ENCODE data around the gene ASTL.
"Not testable (repeated sequence)": the region's sequence is repeated elsewhere in the genome, so short reads cannot be mapped to it uniquely, and the experiment has no call there.

Gene ASTL

DNA sequence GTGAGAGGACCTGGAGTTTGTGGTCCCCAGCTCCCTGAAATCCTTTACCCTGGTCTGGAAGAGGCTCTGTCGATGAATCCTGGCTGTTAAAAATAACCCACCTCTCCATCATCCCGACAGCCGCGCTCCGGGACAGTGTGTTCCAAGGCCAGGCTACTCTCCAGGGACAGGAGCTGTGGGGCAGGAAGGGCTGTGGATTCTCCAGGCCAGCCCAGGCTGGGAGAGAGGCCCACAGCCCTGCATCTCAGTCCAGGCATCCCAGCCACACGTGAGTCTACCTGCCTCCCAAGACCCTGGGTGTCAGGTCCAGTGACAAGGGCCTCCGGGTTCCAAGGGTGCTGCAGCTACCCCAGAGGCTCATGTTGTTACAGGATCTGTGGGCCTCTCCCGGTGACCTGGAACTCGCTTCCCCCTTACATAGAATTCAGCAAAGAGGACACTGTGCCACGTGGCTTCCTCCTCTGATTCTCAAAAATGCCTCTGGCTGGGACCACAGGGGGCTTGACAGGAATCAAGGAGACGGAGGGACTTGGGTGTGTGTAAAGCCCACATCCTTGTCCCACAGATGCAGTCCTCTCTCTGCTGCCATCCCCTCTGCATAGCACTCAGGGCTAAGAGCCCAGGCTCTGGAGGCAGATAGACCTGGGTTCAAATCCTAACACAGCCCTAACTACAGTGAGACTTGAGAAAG is 39.3 kb downstream of the ASTL start:
- no peak for DNase-seq (ENCODE audit: low read depth)

DNA sequence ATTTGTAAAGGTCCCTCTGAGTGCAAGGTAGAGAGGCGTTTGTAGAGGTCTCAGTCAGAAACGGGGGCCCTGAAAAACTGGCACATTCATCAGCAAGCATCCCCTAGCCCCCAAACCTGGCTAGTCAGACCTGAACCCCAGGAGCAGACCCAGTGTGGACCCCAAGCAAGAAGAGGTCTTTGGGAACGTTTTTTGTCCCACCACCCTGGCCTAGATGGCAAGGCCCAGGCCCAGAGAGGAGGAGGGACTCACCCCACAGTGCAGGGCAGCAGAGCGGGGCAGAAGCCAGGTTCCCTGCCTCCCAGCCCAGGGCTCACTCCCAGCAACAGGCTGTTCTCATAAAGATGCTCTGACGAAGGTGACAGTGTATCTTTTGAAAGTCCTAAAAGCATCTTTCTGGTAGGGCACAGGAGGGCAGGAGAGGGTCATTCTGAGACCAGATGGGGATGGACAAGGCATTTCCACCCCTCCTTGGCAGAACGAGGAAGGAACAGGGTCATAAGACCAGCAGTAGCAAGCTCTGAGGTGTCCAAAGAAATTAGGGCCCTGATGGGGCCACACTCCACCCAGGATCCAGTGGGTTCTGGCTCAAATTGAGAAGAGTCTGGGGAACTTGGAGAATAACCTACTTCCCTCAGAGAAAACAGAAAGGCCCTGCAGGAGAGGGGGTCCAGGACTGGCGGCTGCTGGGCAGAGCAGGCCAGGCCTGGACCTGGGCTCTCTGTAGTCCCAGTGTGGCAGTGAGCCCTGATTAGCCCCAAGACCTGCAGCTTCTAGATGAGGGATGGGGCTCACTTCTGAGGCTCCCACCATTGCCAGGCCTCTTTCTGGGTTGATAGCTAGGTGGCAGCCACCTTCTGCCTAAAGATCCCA is 40.1 kb downstream of the ASTL start:
- DNase-seq (ENCODE audit: low read depth): no peak

DNA sequence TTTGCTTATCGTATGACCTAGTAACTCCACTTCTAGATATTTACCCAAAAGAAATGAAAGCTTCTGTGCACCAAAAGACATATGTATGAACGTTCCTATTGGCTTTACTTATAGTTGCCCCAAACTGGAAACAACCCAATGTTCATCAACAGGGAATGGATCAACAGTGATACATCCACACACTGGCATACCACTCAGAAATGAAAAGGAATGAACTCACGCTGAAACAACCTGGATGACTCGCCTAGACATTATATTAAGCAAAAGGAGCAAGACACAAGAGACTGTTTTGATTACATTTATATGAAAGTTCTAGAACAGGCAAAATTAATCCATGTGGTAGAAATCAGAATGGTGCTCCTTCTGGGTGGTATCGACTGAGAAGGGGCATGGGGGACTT is 40.9 kb downstream of the ASTL start:
- no peak for DNase-seq (ENCODE audit: low read depth)

DNA sequence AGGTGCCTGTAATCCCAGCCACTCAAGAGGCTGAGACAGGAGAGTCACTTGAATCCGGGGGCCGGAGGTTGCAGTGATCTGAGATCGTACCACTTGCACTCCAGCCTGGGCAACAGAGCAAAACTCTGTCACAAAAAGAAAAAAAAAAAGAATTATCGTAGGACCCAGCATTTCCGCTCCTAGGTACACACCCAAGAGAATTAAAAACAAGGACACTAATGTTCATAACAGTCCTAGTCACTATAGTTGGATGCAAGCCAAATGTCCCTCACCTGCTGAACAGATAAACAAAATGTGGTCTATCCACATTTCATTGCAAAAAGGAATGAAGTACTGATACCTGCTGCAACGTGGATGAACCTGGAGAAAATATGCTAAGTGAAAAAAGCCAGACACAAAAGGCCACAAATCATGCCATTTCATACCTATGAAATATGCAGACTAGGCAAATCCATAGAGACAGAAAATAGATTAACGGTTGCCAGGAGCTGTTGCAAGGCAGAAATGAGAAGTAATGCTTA is 43.1 kb downstream of the ASTL start:
- no peak for DNase-seq (ENCODE audit: low read depth)

DNA sequence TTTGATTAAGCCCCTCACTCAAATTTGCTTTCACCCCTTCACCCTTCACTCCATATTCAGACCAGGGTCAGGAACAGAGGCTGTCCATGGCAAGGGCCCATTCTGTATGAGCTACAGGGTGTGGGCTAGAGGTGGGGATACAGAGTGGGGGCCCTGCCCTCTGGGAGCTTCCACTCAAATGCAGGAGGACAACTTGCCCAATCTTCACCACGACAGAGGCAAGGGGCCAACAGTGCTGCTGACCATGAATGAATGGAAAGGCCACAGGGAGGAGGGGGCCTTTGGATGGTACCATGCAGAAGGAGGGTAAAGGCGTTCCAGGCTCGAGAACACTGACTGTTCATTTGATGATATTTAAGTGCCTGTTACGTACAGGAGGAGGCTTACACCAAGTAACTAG is 44.8 kb downstream of the ASTL start:
- no peak for DNase-seq (ENCODE audit: low read depth)

DNA sequence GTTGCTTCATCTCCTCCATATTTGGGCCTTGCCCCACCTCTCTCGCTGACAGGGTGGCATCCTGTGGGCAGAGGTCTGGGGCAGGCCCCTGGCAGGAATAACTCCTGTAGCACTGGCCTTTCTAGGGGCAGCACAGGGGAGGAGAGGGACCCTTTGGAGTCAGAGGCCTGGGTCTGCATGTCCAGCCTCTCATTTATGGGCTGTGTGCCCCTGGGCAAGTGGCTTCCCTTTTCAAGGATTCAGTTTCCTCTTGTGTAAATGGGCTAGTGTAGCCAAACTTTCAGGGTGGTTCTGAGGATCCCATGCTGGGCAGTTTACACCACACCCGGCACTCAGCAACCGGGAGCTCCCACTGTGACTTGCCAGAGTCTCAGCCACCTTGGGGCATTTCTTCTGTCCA is 45.4 kb downstream of the ASTL start:
- no peak for DNase-seq (ENCODE audit: low read depth)

DNA sequence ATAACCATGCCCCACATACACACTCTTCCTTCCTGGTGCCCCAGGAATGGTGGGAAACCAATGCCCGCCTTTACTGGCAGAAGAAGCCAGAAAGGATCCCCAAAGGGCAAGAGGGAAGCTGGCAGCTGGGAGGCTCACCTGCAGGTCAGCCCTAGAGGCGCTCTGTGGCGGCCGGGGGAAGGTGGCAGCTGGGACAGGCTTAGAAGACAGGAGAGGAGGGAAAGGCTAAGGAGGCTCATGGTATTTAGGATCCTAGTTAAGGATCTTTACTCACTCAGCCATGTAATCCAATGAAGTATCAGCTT is 45.8 kb downstream of the ASTL start:
- no peak for DNase-seq (ENCODE audit: low read depth)

DNA sequence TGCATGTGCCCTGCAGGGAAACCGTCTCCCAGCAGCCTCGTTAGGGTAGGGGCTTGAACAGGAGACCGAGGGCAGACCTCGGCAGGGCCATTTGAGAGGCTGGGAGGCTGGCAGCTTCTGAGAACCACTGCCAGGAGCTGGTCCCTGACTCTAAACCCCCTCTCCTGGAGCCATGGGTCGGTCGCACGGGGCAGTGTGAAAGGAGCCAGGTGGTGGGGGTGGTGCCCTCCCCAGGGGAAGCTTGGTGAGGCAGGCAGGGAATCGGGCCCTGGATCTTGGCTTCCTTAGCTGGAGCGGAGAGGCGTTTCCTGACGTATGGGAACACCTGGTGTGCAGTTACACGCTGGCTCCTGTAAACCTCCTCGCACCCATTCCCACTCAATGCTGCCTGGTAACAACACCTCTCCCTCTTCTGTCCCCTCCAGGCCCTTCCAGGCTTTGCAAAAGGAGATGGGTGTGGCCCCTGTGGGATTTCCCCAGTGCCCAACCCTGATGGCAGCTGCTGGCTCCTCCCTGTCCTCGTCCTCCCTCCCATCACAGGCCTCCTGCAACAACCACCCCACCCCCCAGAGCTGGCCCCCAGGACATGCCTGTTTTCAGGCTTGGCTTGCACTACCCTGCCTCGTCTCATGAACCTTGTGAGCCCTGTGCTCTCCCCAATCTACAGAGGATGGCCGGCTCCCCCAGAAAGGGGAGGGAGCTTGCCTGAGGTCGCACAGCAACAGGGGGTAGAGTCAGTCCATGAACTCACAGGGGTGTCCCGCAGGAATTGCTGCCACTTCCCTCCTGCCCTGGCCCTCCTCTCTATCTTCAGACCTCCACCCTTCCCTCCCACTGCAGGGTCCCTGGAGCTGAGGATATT is 46.4 kb downstream of the ASTL start:
- DNase-seq (ENCODE audit: low read depth): no peak

DNA sequence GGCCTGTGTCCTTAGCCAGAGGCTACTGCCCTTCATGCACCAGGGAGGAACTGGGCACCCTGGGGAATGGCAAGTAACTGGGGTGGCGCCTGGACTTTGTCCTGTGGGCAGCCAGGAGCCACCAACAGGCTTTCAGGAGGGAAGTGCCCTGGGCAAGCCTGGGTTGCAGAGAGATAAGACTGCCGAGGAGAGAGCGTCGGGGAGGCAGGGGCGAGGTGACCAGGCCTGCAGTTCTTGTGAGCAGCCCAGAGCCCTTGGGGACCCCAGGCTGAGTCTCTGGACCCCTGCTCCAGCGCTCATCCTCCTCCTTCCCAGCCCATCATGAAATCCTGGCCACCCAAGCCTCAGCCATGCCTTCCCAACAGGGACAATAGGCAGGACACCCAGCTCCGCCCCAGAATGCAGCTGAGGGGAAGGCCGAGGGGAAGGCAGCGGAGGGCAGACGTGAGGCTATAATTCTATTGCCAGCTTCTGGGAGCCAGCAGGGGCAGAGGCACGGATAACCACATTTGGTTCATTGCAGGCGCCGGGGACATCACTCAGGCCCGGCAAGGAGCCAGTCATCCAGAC is 47.1 kb downstream of the ASTL start:
- no peak for DNase-seq (ENCODE audit: low read depth)

DNA sequence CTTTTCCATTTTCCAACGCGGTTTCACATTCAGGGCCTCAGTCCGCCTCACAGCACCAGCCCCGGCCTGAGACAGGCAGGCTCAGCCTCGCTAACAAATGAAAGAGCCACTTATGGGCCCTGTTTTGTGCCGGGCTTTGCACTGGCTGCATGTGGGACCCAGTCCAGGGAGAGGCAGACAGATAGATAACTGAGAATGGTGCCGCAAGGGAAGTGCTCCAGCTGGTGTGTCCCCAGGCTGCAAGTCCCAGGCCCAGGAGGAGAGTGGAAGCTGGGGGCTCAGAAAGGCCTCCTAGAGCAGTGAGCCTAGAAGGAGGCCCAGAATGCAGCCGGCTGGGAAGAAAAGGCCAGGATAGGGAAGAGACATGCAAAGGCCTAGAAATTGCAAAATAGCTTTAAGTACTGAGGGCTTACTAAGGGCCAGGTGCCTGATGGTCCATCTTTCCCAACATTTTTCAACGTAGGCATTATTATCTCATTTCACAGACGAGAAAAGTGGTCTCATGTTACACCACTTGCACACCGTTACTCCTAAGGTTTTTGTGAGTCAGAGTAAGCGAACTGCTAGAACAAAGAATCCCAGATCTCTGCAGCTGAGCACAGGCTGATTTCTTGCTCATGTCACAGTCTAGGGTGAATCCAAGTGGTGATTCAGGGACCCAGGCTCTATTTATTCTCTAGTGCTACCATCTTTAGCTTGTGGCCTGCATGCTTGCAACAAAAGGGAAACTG is 47.9 kb downstream of the ASTL start:
- DNase-seq (ENCODE audit: low read depth): no peak

DNA sequence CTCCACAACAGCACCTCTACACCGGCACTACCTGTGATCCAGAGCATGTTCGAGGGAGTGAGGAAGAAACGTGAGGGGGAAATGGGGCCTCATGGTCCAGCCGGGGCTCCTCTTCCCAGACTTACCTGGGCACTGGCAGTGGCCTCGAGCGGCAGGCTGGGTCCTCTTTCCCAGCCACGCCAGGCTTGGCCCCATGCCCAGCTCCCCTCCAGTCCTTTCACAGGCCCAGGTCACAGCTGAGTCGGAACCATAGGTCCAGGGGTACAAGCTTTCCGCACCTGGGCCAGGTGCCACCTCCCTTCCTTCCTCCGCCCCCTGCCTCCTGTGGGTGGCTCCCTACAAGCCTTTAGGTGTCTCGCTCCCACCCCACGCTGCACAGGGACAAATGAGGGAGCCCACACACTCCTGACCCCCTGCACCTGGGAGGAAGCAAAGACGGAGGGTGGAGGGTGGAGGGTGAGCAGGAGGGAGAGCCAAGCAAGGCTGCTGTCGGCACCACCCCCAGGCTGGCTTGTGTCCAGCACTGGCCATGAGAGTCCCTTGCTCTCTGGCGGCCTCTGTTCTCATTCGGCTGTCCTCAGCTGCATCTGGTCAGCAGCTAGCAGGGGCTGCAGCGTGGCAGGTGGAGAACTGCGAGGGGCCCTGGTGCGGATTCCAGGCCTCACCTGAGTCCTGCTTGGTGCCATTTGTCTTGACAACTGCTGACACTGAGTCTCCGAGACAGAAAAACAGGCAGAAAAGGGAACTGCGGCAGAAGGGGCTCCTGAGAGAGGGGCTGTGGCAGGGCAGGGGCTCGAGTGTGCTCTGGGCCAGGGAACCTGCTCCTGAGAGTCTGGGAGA is 48.7 kb downstream of the ASTL start:
- DNase-seq (ENCODE audit: low read depth): no peak

DNA sequence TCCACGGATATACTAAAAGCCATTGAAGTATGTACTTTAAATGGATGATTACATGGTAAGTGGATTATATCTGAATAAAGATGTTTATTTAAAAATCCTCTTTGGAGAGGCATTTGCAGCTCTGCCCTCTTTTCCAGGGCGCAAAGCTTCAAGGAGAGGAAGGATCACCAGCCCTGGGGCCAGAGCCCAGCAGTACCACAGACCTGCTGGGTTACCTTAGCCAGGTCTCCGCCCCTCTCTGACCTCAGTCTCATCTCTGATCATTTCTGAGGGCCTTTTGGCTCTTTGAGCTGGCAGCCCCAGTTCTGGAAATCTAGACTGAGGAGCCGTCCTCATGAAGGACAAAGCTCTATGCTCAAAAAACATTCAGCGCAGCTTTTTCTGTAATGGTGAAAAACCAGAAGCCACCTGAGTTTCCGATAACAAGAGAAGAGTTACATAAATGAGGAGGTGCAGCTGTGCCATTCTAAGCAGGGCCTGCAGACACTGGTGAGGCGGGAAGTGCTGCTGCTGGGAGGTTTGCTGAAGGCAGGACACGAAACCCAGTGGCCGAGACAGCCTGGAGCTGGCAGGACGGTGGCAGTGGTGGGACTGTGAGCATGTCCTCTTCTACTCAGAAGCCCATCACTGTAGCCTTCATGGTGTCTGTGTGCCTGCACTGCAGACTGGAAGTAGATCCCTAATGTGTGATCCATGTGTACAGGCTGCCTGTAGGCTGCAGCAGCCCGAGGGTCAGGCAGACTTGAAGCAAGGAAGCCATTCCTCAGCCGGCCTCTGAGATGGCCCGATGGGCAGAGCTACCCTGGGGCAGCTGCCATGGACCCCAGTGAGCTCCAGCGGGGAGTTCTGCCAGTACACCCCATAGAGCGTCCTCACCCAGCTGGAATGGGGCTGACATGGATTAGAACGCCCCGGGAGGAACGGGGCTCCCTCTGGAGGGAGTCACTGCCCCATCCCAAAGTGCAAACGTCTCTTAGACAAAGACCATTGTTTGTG is 49.7 kb downstream of the ASTL start:
- no peak for DNase-seq (ENCODE audit: low read depth)

DNA sequence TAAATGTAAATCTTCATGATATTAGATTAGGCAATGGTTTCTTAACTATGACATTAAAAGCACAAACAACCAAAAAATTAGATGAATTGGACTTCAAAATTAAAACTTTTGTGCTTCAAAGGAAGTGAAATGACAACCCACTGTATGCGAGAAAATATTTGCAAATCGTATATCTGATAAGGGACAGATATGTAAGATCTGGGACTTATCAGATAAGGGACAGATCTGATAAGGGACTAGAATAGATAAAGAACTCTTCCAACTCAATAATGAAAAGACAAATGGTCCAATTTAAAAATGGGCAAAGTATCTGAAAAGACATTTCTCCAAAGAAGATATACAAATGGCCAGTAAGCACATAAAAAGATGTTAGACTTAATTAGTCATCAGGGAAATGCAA is 51.2 kb downstream of the ASTL start:
- no peak for DNase-seq (ENCODE audit: low read depth)

DNA sequence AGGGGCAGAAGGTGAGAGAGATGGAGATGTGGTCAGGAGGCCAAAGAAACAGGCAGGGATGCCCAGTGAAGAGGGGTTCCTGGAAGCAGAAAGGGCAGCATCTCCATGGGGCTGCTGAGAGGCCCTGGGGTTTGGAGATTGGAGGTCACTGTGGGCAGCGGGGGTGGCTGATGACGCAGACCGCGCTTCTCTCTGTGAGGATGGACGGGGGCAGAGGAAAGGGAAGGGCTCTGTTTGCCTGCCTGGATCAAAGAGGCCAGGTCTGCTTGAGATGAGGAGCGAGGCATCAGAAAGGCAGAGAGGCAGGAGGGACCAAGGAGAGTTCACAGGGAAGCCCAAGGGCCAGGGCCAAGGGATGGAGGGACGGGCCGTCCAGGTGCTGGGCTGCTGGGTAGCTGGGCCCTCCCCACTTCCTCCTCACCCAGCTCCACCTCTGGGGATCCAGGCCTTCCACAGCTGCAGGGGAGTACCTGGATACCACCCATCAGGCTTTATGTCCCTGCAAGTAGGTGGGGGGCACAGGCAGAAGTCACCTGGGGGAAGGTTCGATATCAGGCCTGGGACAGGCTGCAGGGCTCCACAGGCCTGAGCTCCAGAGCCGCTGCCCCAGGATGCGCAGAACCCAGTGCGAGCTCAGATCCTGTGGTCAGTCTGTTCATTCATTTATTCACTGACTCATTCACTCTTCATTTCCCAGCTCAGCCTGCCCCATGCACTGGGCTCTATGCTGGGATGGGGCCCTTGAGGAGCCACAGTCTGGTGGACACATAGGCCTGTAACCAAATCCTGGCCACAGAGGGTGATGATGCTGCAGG is 52.6 kb downstream of the ASTL start:
- DNase-seq (ENCODE audit: low read depth): no peak

DNA sequence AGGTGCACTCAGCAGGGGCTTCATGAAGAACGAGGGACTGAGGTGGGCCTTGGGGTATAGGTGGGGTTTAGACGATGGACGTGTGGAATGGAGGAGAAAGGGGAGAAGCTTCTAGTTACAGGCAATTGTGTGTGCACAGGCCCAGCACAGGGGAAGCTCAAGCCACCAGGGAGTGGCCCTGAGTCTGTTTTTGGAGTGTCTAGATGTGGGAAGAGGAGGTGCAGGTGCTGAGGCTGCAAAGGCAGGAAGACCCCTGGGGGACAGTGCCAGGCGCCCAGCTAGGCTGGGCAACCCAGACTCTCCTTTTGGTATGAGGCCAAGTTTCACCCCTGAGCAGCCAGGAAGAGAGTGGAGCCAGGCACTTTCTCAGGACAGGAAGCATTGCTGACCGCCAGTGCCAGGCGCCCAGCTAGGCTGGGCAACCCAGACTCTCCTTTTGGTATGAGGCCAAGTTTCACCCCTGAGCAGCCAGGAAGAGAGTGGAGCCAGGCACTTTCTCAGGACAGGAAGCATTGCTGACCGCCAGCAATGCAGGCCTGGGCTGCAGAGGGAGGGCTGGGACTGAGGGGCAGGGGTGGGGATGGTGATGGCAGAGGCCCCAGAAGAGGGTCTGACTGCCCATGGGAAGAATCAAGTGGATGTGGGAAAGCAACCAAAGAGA is 53.3 kb downstream of the ASTL start:
- not testable (repeated sequence) for DNase-seq (ENCODE audit: low read depth)

DNA sequence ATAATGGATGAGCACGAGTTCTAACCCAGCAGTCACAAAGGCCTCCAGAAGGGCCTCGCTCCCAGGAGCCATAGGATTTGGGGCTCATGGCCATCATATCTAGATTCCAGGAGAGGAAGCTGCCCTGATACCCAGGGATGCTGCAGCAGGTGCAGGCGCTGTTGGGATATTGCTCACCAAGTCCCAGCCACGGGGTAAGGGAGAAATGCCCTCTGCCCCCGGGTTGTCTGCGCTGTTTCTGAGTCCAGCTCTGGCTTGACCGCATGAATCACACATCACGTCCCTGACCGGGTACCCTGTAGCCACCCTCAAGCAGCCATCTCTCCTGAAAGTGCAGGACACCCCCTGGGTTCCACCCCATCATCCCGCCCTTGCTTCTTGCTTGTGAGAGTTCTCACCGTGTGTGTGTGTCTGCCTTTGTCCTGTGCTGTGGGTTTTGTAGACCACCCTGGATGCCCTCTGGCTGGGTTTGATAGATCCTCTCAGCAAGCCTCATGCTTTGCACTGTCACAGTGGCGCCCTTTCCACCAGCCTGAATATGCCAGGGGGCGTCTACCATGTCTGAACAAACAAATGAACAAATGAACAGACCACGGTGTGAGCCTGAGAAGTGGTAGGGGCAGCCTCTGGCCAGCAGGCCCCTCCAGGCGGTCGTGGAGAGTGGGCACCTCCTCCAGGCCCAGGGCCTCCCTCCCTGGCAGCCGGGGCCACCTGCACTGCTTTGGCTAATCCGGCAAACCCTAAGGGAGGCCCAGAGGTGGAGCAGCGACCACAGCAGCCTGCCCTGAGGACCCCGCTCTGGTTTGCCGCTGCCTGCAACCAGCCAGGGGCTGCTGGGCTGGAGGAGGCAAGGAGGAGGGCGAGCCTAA is 54.1 kb downstream of the ASTL start:
- DNase-seq (ENCODE audit: low read depth): no peak
